DMS79 (cell line): Measurements from ENCODE around the gene UNC50.
A peak's percentile ranks its signal among the peaks of the same experiment; 100 is the strongest.
"Not testable (repeated sequence)": the region's sequence is repeated elsewhere in the genome, so short reads cannot be mapped to it uniquely, and the experiment has no call there.

Source experiments
- DNase-seq: peaks from one replicate; lab custom pipeline; 2025; lab: John Stamatoyannopoulos, UW

The UNC50 gene

DNA sequence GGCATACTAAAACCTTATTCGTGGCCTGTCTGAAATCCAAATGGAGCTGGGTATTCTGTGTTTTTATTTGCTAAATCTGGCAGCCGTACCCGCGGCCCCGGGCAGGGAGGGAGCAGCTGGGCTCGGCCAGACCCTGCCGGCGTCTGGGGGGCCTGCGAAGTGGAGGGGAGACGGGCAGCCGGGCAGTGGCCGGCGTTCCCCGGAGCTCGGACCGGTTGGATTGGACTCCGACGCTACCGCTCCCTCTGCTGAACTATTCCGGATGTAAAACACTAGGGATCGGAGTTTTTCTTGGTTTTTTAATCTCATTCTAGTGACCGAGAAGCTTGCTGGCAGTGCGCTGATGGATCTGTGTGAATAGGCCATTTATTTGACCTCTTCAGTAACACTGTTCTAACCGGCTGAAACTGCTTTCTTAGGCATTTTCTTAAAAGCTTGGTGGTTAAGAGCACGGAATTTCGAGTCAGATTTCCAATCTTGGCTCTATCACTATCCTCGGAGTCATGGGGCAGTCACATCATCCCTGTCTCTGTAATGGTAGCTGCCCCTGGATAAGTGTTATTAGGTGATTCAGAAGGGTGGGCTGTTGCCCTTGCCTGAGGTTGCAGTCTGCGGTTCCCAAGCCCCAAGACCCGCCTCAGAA is 694 bp downstream of the UNC50 start:
- no peak for DNase-seq

GRCh38 chr2:98614024-98614739 is 5.8 kb downstream of the UNC50 start:
- DNase-seq = no peak

- DNase-seq = no peak
Observed at GRCh38 chr2:98615481-98615880, 7.1 kb downstream of the UNC50 start.

- no peak for DNase-seq
Observed at GRCh38 chr2:98617149-98617548, 8.8 kb downstream of the UNC50 start.

DNA sequence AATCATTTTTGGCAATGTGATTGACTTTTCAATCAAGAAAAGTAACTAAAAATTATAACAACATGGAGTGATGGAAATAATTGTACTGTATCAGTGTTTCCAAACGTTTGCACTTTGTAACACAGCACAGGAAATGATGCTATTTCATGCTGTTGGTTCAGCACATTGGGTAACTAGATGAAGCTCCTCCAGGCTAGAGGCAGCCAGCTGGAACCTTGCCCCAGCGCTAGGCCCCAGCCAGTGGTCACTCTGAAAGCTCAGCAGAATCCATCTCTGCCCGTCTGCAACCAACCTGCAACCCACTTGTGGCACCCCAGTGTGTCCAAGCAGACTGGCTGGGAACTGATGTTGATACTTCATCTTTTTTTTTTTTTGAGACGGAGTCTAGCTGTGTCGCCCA is 15.3 kb downstream of the UNC50 start:
- no peak for DNase-seq

- no peak for DNase-seq
Observed at GRCh38 chr2:98632351-98632750, 24.0 kb downstream of the UNC50 start.

- DNase-seq = no peak
Observed at GRCh38 chr2:98634406-98635092, 26.2 kb downstream of the UNC50 start.

DNA sequence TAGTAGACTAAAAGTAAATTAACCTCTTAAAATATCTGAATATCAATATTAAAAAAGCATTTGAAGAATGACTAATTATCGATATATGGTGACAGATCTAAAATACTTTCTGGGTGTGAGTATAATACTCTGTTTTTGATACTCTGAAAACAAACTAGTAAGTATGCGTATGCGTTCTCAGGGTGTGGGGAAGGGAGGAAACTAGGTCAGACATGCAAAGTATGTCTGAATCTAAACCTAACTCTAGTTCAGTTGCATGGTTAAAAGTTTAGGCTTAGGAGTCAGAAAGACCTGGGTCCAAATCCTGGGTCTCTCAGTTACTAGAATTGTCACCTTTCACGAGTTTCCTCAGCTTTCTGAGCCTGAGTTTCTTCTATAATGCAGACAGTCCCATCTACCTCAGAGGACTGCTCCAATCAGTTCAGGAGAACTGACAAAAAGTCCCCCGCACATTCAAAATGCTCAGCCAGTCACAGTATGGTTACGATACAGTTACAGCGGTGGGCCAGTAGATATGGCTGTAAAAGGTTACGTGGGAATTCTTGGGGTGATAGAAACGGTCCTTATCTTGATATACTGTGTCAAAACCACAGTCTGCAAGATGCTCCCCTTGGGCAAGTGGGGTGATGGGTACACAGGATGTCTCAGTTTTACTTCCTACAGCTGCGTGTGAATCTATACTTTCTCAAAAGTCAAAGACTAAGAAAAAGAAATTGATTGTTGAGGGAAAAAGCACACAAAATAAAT is 29.2 kb downstream of the UNC50 start:
- no peak for DNase-seq

- DNase-seq = no peak
Observed at GRCh38 chr2:98643496-98644100, 35.2 kb downstream of the UNC50 start.

DNA sequence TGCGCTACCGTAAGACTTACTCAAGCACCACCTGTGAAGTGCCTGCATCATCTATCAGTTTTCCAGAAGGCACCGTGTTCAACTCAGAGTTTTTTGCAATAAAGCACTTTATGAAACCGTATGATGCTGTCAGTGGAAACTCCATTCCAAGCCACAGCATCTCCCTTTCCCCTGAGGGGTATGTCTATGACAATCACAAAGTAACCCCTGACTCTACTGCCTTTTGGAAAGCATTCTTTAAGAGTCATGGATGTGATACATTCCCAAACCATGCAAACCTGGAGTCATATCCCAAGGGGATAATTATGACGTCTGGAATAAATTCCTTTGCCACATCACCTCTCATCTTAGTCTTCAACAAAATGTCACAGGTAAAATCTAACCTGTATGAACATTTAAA is 39.2 kb downstream of the UNC50 start:
- DNase-seq = no peak

GRCh38 chr2:98648451-98648850 is 40.1 kb downstream of the UNC50 start:
- DNase-seq = no peak

DNA sequence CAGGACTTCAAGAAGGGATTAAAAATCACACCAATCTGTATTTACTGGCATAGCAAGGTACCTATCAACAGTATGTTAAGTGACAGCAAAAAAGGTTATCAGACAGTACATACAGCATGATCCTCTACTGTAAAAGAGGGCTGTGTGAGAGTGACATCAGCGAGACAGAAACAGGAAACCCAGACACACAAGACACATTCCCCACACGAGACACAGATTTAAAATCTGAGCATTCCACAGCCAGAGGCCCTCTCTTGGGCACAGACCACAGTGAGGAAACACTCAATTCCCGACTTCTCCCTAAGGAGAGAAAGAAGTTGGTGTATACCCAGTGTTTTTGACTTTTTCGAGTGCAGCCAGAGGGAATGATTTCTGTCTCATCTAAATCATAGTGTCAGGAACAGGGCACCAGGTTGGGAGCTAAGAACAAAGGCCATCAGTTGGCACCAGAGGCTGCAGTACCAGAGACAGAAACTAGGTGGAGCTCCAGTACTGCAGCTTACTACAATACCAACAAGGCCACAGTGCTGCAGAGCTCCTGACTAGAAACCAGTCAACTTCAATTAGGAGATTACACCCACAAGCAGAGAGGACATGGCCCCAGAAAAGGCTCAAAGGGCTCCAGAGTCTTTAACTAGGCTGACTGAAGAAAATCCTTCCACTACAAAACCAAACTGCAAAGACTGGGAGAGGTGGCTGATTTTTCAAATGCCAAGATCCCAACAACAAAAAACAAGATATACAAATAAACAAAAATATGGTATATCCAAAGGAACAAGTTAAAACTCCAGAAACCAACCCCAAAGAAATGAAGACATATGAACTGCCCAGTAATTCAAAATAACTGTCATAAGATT is 41.0 kb downstream of the UNC50 start:
- peak; percentile 64 for DNase-seq

DNA sequence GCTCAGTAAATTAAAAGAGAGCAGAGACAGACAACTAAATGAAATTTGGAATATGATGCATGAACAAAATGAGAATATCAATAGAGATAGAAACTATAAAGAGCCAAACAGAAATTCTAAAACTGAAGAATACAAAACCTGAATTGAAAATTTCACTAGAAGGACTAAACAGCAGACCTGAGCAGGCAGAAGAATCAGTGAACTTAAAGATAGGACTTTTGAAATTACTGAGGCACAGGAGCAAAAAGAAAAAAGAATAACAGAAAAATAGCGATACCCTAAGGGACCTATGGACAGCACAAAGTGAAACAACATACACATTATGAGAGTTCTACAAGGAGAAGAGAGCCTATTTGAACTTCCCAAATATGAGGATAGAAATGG is 41.6 kb downstream of the UNC50 start:
- no peak for DNase-seq

DNA sequence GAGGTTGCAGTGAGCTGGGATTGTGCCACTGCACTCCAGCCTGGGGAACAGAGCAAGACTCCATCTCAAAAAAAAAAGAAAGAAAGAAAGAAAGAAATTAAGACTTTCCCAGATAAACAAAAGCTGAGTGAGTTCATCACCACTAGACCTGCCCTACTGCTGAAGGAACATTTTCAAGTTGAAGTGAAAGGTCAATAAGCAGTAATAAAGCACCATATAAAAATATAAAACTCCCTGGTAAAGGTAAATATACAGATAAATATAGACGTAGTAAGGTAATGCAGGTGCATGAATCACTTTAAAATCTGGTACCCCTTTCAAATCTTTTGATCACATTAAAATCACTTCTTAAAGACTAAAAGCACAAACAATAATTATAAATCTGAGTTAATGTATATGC is 42.6 kb downstream of the UNC50 start:
- DNase-seq = no peak

DNA sequence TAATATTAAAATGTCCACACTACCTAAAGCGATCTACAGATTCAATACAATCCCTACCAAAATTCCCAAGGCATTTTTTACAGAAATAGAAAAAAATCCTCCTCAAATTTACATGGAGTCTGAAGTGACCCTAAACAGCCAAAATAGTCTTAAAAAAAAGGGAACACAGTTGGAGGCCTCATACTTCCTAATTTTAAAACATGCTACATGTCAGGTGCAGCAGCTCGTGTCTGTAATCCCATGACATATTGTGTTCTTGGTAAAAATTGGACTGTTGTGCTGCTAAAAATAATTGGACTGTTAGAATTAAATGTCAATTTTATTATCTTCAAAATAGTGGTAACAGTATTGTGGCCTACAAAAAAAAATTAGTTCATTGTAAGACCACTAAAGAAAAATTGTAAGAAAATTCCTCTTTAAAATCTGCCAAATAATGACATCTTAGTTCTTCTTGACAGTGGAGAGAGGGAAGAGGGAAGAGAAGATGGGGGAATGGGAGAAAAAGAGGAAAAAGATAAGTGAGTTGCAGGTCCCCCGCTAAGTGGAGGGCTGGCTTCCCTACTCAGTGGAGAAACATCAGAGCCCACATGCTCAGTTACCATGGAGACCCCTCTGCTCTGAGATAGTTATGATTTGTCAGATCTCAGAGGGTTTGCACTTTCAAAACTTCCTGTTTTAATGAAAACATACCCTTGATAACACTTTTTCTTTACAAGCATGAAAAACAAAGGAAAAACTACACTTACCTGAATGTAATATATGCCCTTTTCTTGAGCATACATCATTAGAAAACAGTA is 46.5 kb downstream of the UNC50 start:
- no peak for DNase-seq

DNA sequence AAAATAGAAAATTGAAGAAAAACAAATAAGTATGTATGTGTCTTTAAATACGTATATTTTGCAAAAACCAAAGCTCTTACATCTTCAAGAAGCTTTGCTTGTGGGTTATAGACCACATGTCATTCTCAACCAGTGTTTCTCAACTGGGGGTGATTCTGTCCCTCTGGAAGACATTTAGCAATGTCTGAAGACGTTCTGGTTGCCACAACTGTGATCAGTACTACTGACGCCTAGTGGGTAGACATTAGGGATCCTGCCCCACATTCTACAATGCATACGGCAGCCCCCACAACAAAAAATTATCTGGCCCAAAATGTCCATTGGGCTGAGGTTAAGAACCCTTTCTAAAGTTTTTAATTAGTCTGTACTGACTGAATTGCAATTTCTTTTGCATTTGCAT is 48.4 kb downstream of the UNC50 start:
- DNase-seq = no peak

DNA sequence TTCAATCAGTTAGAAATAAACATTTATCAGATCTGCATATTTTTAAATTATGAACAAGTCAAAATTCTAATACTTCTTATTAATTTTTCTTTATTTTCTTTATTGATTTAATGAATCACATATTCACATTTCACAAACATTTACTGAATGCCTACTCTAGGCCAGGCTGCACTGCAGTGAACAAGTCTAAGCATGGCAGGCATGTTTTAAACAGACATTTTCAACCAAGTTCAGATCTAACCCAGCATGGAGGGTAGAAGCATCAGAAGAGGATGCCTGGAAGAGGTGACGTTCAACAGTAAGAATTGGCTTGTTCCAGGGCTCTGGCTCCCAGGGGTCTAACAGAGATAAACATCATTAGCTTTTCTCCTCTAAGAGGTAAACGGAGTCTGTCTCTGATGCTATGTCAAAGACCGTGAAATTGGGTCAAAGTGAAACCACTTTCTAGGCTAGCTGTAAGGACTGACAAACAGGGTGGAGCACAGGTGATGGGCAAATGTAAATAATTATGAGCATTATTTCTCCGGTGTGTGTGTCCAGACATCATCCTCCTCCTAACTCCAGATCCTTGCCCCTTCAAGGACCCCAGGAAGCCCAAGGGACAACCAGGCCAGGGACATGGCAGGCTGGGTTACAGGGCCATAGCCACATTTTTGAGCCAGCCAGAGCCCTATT is 50.6 kb downstream of the UNC50 start:
- no peak for DNase-seq

GRCh38 chr2:98659491-98659840 is 51.1 kb downstream of the UNC50 start:
- DNase-seq = not testable (repeated sequence)

GRCh38 chr2:98663511-98664090 is 55.2 kb downstream of the UNC50 start:
- DNase-seq = no peak

GRCh38 chr2:98664323-98664722 is 55.9 kb downstream of the UNC50 start:
- no peak for DNase-seq
